ENCODE results near the gene C4BPB. TPM values are rescaled to one million over a fixed set of nuclear protein-coding genes. Genes with fewer than 3 reads are reported as not detected.
A peak's percentile ranks its signal among the peaks of the same experiment; 100 is the strongest.

The C4BPB gene
- total RNA-seq, 1 experiment from 2014 or later = not detected

DNA sequence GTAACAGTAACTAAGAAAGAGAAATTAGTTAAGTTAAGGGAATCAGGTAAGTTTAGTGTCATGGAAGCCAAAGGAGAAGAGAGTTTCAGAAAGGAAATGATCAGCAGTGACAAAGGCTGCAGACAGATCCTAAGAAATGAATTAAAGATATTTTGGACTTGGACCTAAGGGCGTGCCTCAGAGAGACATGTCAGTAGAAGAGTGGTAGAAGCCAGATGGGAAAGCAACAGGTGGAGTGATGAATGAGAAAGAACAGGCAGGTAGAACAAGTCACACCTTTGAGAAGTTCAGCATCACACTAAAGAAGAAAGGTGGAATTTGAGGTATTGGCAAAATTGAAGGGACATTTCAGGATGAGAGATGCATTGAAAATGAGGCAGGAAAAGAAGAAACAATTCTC lies 14.0 kb downstream of the C4BPB start:
- no peak for TF ChIP-seq EZH2phosphoT487 (IDR thresholded peaks at IDR 0.05; ENCODE audit: borderline replicate concordance, low read length)
- TF ChIP-seq, protein P1, sequence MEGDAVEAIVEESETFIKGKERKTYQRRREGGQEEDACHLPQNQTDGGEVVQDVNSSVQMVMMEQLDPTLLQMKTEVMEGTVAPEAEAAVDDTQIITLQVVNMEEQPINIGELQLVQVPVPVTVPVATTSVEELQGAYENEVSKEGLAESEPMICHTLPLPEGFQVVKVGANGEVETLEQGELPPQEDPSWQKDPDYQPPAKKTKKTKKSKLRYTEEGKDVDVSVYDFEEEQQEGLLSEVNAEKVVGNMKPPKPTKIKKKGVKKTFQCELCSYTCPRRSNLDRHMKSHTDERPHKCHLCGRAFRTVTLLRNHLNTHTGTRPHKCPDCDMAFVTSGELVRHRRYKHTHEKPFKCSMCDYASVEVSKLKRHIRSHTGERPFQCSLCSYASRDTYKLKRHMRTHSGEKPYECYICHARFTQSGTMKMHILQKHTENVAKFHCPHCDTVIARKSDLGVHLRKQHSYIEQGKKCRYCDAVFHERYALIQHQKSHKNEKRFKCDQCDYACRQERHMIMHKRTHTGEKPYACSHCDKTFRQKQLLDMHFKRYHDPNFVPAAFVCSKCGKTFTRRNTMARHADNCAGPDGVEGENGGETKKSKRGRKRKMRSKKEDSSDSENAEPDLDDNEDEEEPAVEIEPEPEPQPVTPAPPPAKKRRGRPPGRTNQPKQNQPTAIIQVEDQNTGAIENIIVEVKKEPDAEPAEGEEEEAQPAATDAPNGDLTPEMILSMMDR (conservative IDR thresholded peaks at IDR 0.05; ENCODE audit: low read depth, low read length) = no peak
- no peak for TF ChIP-seq EZH2 (IDR thresholded peaks at IDR 0.05; ENCODE audit: low read length, unreplicated experiment)
- Histone ChIP-seq H3K4me2 (ENCODE audit: low read length) (no peak overlapping the region), H3K9ac (ENCODE audit: low read length) (no peak overlapping the region), H3K27ac (ENCODE audit: low read length) (no peak overlapping the region), H4K20me1 (ENCODE audit: low read length) (no peaks in the 10 kb centered on the region), H2AFZ (ENCODE audit: low read length) (no peak overlapping the region), H3K79me2 (ENCODE audit: low read length) (no peaks in the 10 kb centered on the region), H3K27me3 (ENCODE audit: low read length) (peaks cover 36% of the 10 kb centered on the region), H3K36me3 (ENCODE audit: low read depth, low read length) (no peaks in the 10 kb centered on the region), H3F3A (ENCODE audit: low read length, unreplicated experiment) (no peaks in the 10 kb centered on the region), H3K9me3 (ENCODE audit: low read length) (no peaks in the 10 kb centered on the region), H3K9me2 (replicated peaks; ENCODE audit: low read length) (no peaks in the 10 kb centered on the region), H3K4me3 (ENCODE audit: low read length) (no peak overlapping the region), H3K4me1 (ENCODE audit: insufficient read depth, low read length) (peaks cover 6% of the 10 kb centered on the region)
- no TSS peak for BruUV-seq (replicated peaks)
- CTCF ChIA-PET = no interaction called here
- intact Hi-C loops (cut with micrococcal nuclease) = no loop called here
- DNase-seq (no peak), ATAC-seq (no peak)
- POLR2A ChIA-PET (ENCODE audit: unreplicated experiment) = interaction anchor here (0.7 kb wide), 1 partner anchor 192 kb away, joined by 5 read pairs; no protein-coding TSS in a partner anchor

DNA sequence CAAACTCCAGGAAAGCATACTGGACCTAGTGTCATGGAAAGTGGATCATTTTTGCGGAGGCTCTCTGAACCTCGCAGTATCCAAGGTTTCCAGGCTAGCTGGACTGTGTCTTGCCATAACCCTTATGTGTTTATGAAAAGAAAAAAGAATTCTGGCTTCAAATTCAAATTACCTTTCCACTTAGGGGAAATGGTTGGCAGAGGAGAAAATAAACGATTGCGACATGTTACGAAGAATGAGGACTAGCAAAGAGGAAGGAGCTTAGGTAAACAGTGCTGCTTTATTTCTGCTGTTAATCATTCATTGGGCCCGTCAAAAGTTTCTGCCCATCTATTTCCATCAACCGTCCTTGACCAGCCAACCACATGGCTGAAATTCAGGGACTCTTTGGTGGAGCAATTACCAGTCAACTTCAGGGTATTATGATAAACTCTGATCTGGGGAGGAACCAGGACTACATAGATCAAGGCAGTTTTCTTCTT lies 15.3 kb downstream of the C4BPB start, which contains the start of gene C4BPA:
C4BPA (plus strand) TSS at position 342 of the 482 bp plus-strand sequence. CDS start 8,793 bp downstream, outside the sequence.
- no peak within 1 kb of the TSS for H2AFZ ChIP-seq (ENCODE audit: low read length)
- no peaks in the 10 kb centered on the region for H3F3A ChIP-seq (ENCODE audit: low read length, unreplicated experiment)
- intact Hi-C loops (cut with micrococcal nuclease) = no loop called here
- H3K9me2 ChIP-seq (replicated peaks; ENCODE audit: low read length) = no peaks in the 10 kb centered on the region
- H3K9ac ChIP-seq (ENCODE audit: low read length) = no peak within 1 kb of the TSS
- no peaks in the 10 kb centered on the region for H3K36me3 ChIP-seq (ENCODE audit: low read depth, low read length)
- H3K27ac ChIP-seq (ENCODE audit: low read length) = no peak within 1 kb of the TSS
- no TSS peak for BruUV-seq (replicated peaks)
- peaks cover 36% of the 10 kb centered on the region for H3K27me3 ChIP-seq (ENCODE audit: low read length)
- H4K20me1 ChIP-seq (ENCODE audit: low read length) = no peaks in the 10 kb centered on the region
- no peaks in the 10 kb centered on the region for H3K79me2 ChIP-seq (ENCODE audit: low read length)
- TF ChIP-seq EZH2phosphoT487 (IDR thresholded peaks at IDR 0.05; ENCODE audit: borderline replicate concordance, low read length) (no peak), EZH2 (IDR thresholded peaks at IDR 0.05; ENCODE audit: low read length, unreplicated experiment) (no peak)
- TF ChIP-seq, protein P1 (conservative IDR thresholded peaks at IDR 0.05; ENCODE audit: low read depth, low read length) = no peak
- no peaks in the 10 kb centered on the region for H3K4me1 ChIP-seq (ENCODE audit: insufficient read depth, low read length)
- DNase-seq (no peak), ATAC-seq (no peak)
- CTCF ChIA-PET = no interaction called here
- POLR2A ChIA-PET (ENCODE audit: unreplicated experiment) = no interaction called here
- H3K9me3 ChIP-seq (ENCODE audit: low read length) = no peaks in the 10 kb centered on the region
- no peak within 1 kb of the TSS for H3K4me3 ChIP-seq (ENCODE audit: low read length)
- no peak within 1 kb of the TSS for H3K4me2 ChIP-seq (ENCODE audit: low read length)

DNA sequence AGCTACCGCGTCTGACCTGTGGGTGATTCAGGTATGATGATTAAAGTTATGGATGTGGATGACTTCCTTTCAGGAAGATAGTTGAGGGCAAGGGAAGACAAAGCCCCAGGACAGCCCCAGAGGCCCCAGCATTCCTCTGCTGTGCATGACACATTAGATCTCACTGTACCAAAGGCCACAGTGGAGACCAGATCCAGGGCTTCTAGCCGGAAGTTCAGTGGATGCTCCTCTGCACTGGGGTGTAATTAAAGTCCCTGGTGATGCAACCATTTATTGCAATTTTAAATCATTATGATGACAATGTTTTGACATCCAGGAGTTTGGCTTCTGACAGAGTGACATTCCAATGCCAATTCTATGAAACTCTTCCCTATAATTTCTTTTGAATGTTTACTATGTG lies 20.3 kb downstream of the C4BPB start:
- Histone ChIP-seq H3K4me2 (ENCODE audit: low read length) (no peak overlapping the region), H3K36me3 (ENCODE audit: low read depth, low read length) (no peaks in the 10 kb centered on the region), H3K4me3 (ENCODE audit: low read length) (no peak overlapping the region), H3K9ac (ENCODE audit: low read length) (no peak overlapping the region), H3F3A (ENCODE audit: low read length, unreplicated experiment) (no peaks in the 10 kb centered on the region), H3K79me2 (ENCODE audit: low read length) (no peaks in the 10 kb centered on the region), H3K9me2 (replicated peaks; ENCODE audit: low read length) (no peaks in the 10 kb centered on the region), H4K20me1 (ENCODE audit: low read length) (no peaks in the 10 kb centered on the region), H2AFZ (ENCODE audit: low read length) (no peak overlapping the region), H3K27ac (ENCODE audit: low read length) (no peak overlapping the region), H3K9me3 (ENCODE audit: low read length) (no peaks in the 10 kb centered on the region), H3K4me1 (ENCODE audit: insufficient read depth, low read length) (no peaks in the 10 kb centered on the region), H3K27me3 (ENCODE audit: low read length) (peaks cover 17% of the 10 kb centered on the region; the same call in 1 of the 2 replicates)
- BruUV-seq (replicated peaks) = no TSS peak
- ChIA-PET POLR2A (ENCODE audit: unreplicated experiment) (no interaction called here), CTCF (no interaction called here)
- ATAC-seq (no peak), DNase-seq (peak; percentile 42)
- intact Hi-C loops (cut with micrococcal nuclease) = no loop called here
- TF ChIP-seq EZH2phosphoT487 (IDR thresholded peaks at IDR 0.05; ENCODE audit: borderline replicate concordance, low read length) (no peak), EZH2 (IDR thresholded peaks at IDR 0.05; ENCODE audit: low read length, unreplicated experiment) (no peak)
- TF ChIP-seq, protein P1 (conservative IDR thresholded peaks at IDR 0.05; ENCODE audit: low read depth, low read length) = no peak
